RWPE2 (cell line): ENCODE measurements around the gene XK.
"Not testable (repeated sequence)": the region's sequence is repeated elsewhere in the genome, so short reads cannot be mapped to it uniquely, and the experiment has no call there.

Experiments
- ATAC-seq: fragments of 200-7000 bp; cut with Tn5 transposase; 3 replicates; pipeline ENCODE4 v1.9.1; 2021; ENCODE audit warnings: low read depth
- DNase-seq: peaks from one replicate; pipeline ENCODE4 v3.0.0-alpha.2; 2020; ENCODE audit warnings: low spot score
- H3K27ac ChIP-seq: fragments of 450-650 bp; 2 replicates; pipeline ENCODE4 v1.5.1; 2017; ENCODE audit warnings: mild to moderate bottlenecking; ENCODE audit not compliant: poor library complexity, severe bottlenecking
- H3K27me3 ChIP-seq: fragments of 250-450 bp; sonication (Bioruptor Pico); 2 replicates; pipeline ENCODE4 v1.5.1; 2021; ENCODE audit warnings: mild to moderate bottlenecking, moderate library complexity; ENCODE audit not compliant: insufficient read depth, poor library complexity, severe bottlenecking
- H3K36me3 ChIP-seq: fragments of 250-450 bp; sonication (Bioruptor Pico); 2 replicates; pipeline ENCODE4 v1.5.1; 2020; ENCODE audit warnings: low read depth, mild to moderate bottlenecking, moderate library complexity
- H3K4me1 ChIP-seq: fragments of 250-450 bp; sonication (Bioruptor Pico); 2 replicates; pipeline ENCODE4 v1.5.1; 2021; ENCODE audit warnings: mild to moderate bottlenecking, moderate library complexity; ENCODE audit not compliant: insufficient read depth, poor library complexity, severe bottlenecking
- H3K4me3 ChIP-seq: fragments of 250-450 bp; sonication (Bioruptor Pico); 2 replicates; pipeline ENCODE4 v1.5.1; 2021; ENCODE audit warnings: mild to moderate bottlenecking, moderate library complexity; ENCODE audit not compliant: severe bottlenecking
- H3K9me3 ChIP-seq: fragments of 250-450 bp; sonication (Bioruptor Pico); 2 replicates; pipeline ENCODE4 v1.5.1; 2021; ENCODE audit warnings: mild to moderate bottlenecking, moderate library complexity; ENCODE audit not compliant: severe bottlenecking
- TF ChIP-seq, protein P1 (sequence below): fragments of 450-650 bp; IDR thresholded peaks from one replicate; pipeline ENCODE4 v1.5.1; 2017; ENCODE audit warnings: mild to moderate bottlenecking, moderate library complexity; ENCODE audit not compliant: poor library complexity, severe bottlenecking

The XK gene

DNA sequence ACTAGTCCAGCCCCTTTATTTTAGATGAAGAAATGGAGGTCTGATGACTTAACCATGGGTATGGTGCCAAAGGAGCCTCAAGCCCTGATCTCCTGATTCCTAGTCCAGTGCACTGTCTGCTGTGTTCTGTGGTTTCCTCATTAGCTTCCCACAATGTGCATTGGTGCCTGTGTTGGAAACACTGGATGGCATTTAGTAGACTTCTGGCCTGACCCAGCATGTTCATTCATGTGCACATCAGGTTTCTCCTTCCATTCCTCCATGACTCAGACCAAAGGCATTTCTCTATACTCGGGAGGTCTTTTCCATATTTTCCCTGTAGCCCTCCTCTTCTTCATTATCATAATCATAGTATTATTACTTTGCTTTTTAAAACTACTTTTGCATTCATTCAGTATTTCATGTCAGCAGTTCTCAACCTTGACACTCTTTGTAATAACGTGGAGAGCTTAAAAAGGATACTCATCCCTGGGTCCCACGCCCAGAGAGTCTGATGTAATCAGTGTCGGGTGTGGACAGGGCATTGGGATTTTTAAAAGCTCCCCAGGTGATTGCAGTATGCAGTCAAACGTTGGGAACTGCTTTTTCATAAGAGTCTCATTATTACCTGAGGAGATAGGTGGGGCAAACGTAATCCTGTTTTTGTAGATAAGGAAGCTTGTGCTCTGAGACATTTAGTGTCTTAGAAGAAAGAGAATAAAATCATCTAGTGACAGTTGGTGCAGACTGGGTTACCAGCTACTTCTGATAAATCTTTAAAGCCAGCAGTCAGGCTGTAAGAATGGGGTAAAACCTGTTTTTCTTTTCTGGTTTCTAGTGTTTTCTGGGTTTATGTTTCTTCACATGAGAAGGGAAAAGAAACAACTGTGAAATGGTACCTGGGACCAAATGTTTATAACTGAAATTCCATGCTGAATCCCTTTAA lies 40.9 kb upstream of the XK start:
- ATAC-seq (peak; percentile 82), DNase-seq (peak; percentile 49)
- H3K4me3 ChIP-seq, result no peak overlapping the region
- H3K27me3 ChIP-seq, result no peaks in the 10 kb centered on the region
- peak overlapping the region; percentile 66 for H3K27ac ChIP-seq
- no peaks in the 10 kb centered on the region for H3K9me3 ChIP-seq
- TF ChIP-seq, protein P1, sequence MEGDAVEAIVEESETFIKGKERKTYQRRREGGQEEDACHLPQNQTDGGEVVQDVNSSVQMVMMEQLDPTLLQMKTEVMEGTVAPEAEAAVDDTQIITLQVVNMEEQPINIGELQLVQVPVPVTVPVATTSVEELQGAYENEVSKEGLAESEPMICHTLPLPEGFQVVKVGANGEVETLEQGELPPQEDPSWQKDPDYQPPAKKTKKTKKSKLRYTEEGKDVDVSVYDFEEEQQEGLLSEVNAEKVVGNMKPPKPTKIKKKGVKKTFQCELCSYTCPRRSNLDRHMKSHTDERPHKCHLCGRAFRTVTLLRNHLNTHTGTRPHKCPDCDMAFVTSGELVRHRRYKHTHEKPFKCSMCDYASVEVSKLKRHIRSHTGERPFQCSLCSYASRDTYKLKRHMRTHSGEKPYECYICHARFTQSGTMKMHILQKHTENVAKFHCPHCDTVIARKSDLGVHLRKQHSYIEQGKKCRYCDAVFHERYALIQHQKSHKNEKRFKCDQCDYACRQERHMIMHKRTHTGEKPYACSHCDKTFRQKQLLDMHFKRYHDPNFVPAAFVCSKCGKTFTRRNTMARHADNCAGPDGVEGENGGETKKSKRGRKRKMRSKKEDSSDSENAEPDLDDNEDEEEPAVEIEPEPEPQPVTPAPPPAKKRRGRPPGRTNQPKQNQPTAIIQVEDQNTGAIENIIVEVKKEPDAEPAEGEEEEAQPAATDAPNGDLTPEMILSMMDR, result no peak
- H3K36me3 ChIP-seq, result no peaks in the 10 kb centered on the region
- peaks cover 12% of the 10 kb centered on the region for H3K4me1 ChIP-seq

DNA sequence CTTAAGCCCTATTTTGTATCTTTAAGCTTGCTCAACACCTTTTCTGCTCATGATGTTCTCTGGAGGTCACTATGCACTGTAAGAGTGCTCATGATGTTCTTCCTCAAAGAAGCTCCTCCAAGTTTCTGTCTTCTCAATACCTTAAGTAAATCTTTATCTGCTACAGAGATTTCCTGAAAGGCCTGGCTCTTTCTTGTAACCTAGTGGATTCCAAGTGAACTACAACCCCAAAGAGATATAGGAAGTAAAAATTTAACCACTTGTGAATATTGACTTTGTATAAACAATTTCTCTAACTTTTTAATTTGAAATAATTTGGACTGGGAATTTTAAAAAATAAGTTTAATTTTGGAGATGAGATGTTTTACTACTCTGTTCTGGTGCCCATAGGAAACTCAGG lies 39.3 kb upstream of the XK start:
- Histone ChIP-seq H3K9me3 (no peaks in the 10 kb centered on the region), H3K27me3 (no peaks in the 10 kb centered on the region), H3K4me3 (no peak overlapping the region), H3K4me1 (peaks cover 12% of the 10 kb centered on the region), H3K27ac (no peak overlapping the region), H3K36me3 (no peaks in the 10 kb centered on the region)
- ATAC-seq (no peak), DNase-seq (no peak)
- TF ChIP-seq, protein P1, result no peak

DNA sequence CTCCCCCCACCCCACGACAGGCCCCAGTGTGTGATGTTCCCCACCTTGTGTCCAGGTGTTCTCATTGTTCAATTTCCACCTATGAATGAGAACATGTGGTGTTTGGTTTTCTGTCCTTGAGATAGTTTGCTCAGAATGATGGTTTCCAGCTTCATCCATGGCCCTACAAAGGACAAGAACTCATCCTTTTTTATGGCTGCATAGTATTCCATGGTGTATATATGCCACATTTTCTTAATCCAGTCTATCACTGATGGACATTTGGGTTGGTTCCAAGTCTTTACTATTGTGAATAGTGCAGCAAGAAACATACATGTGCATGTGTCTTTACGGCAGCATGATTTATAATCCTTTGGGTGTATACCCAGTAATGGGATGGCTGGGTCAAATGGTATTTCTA lies 34.7 kb upstream of the XK start:
- not testable (repeated sequence) for H3K4me1 ChIP-seq, H3K36me3 ChIP-seq, H3K27ac ChIP-seq, ATAC-seq, DNase-seq, H3K4me3 ChIP-seq, H3K9me3 ChIP-seq, H3K27me3 ChIP-seq

DNA sequence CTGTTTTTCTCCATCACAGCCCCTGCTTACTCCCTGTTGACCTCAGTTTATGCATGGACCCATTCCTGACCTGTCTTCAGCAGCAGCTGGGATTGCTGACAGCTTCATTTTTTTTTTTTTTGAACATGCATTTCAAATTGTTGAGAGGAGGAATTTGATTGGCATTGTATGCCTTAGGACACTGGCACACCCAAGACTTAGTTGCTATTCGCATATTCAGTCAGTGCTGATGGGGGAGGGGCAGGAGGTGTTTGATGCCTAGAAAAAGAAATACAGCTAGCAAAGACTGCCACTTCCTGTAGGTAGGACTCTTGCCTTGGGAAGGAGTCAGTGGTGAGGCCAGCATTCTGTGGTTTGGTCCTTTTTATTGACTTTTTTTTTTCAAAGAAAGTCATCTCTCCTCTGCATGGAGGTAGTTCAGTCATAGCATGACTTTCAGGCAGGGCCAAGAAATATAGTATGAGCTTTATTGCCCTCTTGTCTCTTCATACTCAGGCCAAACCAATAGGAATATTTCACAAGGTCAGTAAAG lies 33.6 kb upstream of the XK start:
- no peak overlapping the region for H3K27ac ChIP-seq
- TF ChIP-seq, protein P1, result no peak
- DNase-seq, result no peak
- H3K36me3 ChIP-seq, result no peaks in the 10 kb centered on the region
- H3K27me3 ChIP-seq, result no peaks in the 10 kb centered on the region
- no peak overlapping the region for H3K4me3 ChIP-seq
- ATAC-seq, result no peak
- H3K4me1 ChIP-seq, result no peaks in the 10 kb centered on the region
- H3K9me3 ChIP-seq, result no peaks in the 10 kb centered on the region

DNA sequence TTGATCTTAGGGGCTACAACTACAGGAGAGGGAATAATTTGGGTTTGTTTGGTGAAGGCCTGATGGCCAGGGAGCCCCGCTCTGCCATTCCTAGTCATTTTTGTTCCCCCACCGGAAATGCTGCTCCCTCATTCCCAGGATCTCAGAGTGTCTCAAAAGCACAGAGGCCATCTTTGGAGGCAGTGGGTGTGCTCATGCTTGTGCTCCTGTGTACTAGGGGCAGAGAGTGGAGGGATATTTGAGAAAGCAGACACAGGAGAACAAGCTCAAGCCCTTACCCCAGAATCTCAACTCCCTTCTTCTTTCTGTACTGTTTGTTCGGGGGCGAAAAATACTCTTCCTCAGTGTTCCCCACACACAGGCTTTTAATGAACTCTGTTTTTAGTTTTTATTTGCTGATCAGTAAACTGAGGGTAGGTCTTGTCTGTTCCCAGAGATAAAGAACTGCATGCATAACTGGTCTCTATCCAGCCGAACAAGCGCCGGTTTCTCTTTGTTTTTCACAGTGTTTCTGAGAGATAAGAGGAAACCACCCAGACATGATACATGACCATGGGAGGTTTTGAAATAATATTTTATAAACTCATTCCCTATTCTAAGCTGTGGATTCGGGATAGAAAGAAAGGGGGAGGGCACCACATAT lies 32.9 kb upstream of the XK start:
- DNase-seq (no peak), ATAC-seq (no peak)
- TF ChIP-seq, protein P1, result no peak

More for the DNA sequence above, 32.9 kb upstream of the XK start:
- Histone ChIP-seq H3K4me1 (no peaks in the 10 kb centered on the region), H3K4me3 (no peak overlapping the region), H3K9me3 (no peaks in the 10 kb centered on the region), H3K27ac (no peak overlapping the region), H3K27me3 (no peaks in the 10 kb centered on the region), H3K36me3 (no peaks in the 10 kb centered on the region)
